ENCODE results near the gene PPP1R36.

- no peak for TF ChIP-seq POLR2A (IDR thresholded peaks at IDR 0.05)
- TF ChIP-seq, protein P1, sequence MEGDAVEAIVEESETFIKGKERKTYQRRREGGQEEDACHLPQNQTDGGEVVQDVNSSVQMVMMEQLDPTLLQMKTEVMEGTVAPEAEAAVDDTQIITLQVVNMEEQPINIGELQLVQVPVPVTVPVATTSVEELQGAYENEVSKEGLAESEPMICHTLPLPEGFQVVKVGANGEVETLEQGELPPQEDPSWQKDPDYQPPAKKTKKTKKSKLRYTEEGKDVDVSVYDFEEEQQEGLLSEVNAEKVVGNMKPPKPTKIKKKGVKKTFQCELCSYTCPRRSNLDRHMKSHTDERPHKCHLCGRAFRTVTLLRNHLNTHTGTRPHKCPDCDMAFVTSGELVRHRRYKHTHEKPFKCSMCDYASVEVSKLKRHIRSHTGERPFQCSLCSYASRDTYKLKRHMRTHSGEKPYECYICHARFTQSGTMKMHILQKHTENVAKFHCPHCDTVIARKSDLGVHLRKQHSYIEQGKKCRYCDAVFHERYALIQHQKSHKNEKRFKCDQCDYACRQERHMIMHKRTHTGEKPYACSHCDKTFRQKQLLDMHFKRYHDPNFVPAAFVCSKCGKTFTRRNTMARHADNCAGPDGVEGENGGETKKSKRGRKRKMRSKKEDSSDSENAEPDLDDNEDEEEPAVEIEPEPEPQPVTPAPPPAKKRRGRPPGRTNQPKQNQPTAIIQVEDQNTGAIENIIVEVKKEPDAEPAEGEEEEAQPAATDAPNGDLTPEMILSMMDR (IDR thresholded peaks at IDR 0.05 in 4 of 5, conservative IDR thresholded peaks at IDR 0.05 in 1 of 5): no peak
Observed at GRCh38 chr14:64572386-64573104, 22.8 kb downstream of the PPP1R36 start.

All from gastrocnemius medialis (tissue), 4 donors.